ENCODE results near the gene JMJD1C.
"Not testable (repeated sequence)": the region's sequence is repeated elsewhere in the genome, so short reads cannot be mapped to it uniquely, and the experiment has no call there.

The JMJD1C gene

DNA sequence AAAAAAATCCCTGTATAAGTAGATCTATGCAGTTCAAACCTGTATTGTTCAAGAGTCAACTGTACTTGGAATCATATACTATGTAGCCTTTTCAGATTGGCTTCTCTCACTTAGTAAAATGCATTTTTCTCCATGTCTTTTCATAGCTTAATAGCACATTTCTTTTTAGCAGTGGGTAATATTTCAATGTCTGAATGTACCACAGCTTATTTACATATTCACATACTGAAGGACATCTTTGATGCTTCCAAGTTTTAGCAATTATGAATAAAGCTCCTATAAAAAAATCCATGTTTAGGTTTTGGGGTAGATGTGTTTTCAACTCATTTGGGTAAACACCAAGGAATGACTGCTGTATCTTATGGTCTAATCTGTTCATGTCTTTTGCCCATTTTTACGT is 177.6 kb downstream of the JMJD1C start:
- 100% methylated on average over 1 of the region's 1 CpG for WGBS

DNA sequence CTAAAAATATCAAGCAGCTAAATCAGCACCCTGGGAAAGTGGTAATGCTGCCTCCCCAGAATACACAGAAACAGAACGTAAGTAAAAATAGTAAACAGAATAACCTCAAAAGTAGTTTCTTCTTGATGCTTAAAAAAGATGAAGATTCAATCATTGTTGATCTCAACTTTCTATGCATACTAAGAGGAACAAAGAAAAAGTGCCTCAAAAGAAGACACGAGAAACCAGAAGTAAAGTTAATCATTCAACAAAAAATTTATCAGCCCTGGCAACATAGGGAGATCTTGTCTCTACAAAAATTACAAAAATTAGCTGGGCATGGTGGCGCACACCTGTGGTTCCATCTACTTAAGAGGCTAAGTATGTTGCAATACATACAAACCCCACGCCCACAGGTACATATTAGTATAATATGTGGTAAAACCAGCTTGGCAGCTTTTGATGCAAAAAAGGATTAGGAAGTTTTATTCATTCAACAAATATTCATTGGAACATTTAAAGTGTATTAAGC is 179.0 kb downstream of the JMJD1C start:
- Histone ChIP-seq H2AK5ac (ENCODE audit: low read length, severe bottlenecking) (no peak overlapping the region), H2BK15ac (ENCODE audit: low read depth, poor library complexity, severe bottlenecking) (no peak overlapping the region), H2AFZ (ENCODE audit: low read depth, low read length) (no peak overlapping the region), H3K4ac (ENCODE audit: low read depth in 1 of 2, low read length in 2 of 2) (no peak overlapping the region), H3K4me1 (ENCODE audit: control insufficient read depth, insufficient read depth, low read depth, low read length) (peaks cover 3% of the 10 kb centered on the region), H2BK12ac (ENCODE audit: low read length in 2 of 2) (no peak overlapping the region), H3K27ac (ENCODE audit: low read length, poor library complexity, severe bottlenecking) (peak overlapping the region; percentile 36), H3K9ac (ENCODE audit: low read length) (no peak overlapping the region), H3K14ac (ENCODE audit: low read length in 2 of 2) (no peak overlapping the region), H3K18ac (ENCODE audit: low read depth in 1 of 2, low read length in 2 of 2) (no peak overlapping the region), H3K23ac (ENCODE audit: low read length in 2 of 2) (no peak overlapping the region), H3K36me3 (ENCODE audit: control insufficient read depth in 1 of 2, insufficient read depth in 2 of 2, low read depth in 1 of 2, low read length in 2 of 2) (no peaks in the 10 kb centered on the region), H2BK5ac (ENCODE audit: low read depth, low read length, poor library complexity, severe bottlenecking) (no peak overlapping the region), H2BK120ac (ENCODE audit: low read depth, low read length) (no peak overlapping the region), H3K79me1 (replicated peaks; ENCODE audit: low read length, poor library complexity, severe bottlenecking) (peaks cover 13% of the 10 kb centered on the region), H4K8ac (ENCODE audit: low read length) (no peak overlapping the region), H3K4me2 (ENCODE audit: low read length, poor library complexity, severe bottlenecking) (no peak overlapping the region), H3K27me3 (ENCODE audit: control insufficient read depth in 1 of 2, insufficient read depth in 1 of 2, low read length in 2 of 2) (no peaks in the 10 kb centered on the region), H4K91ac (ENCODE audit: low read length) (no peak overlapping the region), H3K9me3 (ENCODE audit: control insufficient read depth, low read length) (no peaks in the 10 kb centered on the region), H3K4me3 (ENCODE audit: insufficient read depth in 1 of 2, low read depth in 1 of 2, low read length in 2 of 2) (no peak overlapping the region)
- 83% methylated on average over 1 of the region's 4 CpGs for WGBS
- no peak for DNase-seq

More for the DNA sequence above, 177.6 kb downstream of the JMJD1C start:
- Histone ChIP-seq H2BK12ac (ENCODE audit: low read length in 2 of 2) (no peak overlapping the region), H3K79me1 (replicated peaks; ENCODE audit: low read length, poor library complexity, severe bottlenecking) (peaks cover 15% of the 10 kb centered on the region), H3K27ac (ENCODE audit: low read length, poor library complexity, severe bottlenecking) (no peak overlapping the region), H3K9ac (ENCODE audit: low read length) (no peak overlapping the region), H3K27me3 (ENCODE audit: control insufficient read depth in 1 of 2, insufficient read depth in 1 of 2, low read length in 2 of 2) (no peaks in the 10 kb centered on the region), H3K23ac (ENCODE audit: low read length in 2 of 2) (no peak overlapping the region), H2BK15ac (ENCODE audit: low read depth, poor library complexity, severe bottlenecking) (no peak overlapping the region), H3K14ac (ENCODE audit: low read length in 2 of 2) (no peak overlapping the region), H2AFZ (ENCODE audit: low read depth, low read length) (no peak overlapping the region), H3K36me3 (ENCODE audit: control insufficient read depth in 1 of 2, insufficient read depth in 2 of 2, low read depth in 1 of 2, low read length in 2 of 2) (no peaks in the 10 kb centered on the region), H2BK5ac (ENCODE audit: low read depth, low read length, poor library complexity, severe bottlenecking) (no peak overlapping the region), H2BK120ac (ENCODE audit: low read depth, low read length) (no peak overlapping the region), H3K4me1 (ENCODE audit: control insufficient read depth, insufficient read depth, low read depth, low read length) (peaks cover 3% of the 10 kb centered on the region), H4K91ac (ENCODE audit: low read length) (no peak overlapping the region), H2AK5ac (ENCODE audit: low read length, severe bottlenecking) (no peak overlapping the region), H3K4ac (ENCODE audit: low read depth in 1 of 2, low read length in 2 of 2) (no peak overlapping the region), H3K4me3 (ENCODE audit: insufficient read depth in 1 of 2, low read depth in 1 of 2, low read length in 2 of 2) (no peak overlapping the region), H3K9me3 (ENCODE audit: control insufficient read depth, low read length) (no peaks in the 10 kb centered on the region), H4K8ac (ENCODE audit: low read length) (no peak overlapping the region), H3K4me2 (ENCODE audit: low read length, poor library complexity, severe bottlenecking) (no peak overlapping the region), H3K18ac (ENCODE audit: low read depth in 1 of 2, low read length in 2 of 2) (no peak overlapping the region)
- DNase-seq, result no peak

GRCh38 chr10:63286340-63286739 is 179.4 kb downstream of the JMJD1C start:
- Histone ChIP-seq H2AK5ac (ENCODE audit: low read length, severe bottlenecking) (no peak overlapping the region), H2BK12ac (ENCODE audit: low read length in 2 of 2) (no peak overlapping the region), H3K4me3 (ENCODE audit: insufficient read depth in 1 of 2, low read depth in 1 of 2, low read length in 2 of 2) (no peak overlapping the region), H2BK5ac (ENCODE audit: low read depth, low read length, poor library complexity, severe bottlenecking) (no peak overlapping the region), H3K9me3 (ENCODE audit: control insufficient read depth, low read length) (no peaks in the 10 kb centered on the region), H3K4ac (ENCODE audit: low read depth in 1 of 2, low read length in 2 of 2) (no peak overlapping the region), H2BK120ac (ENCODE audit: low read depth, low read length) (no peak overlapping the region), H2BK15ac (ENCODE audit: low read depth, poor library complexity, severe bottlenecking) (no peak overlapping the region), H3K4me1 (ENCODE audit: control insufficient read depth, insufficient read depth, low read depth, low read length) (peaks cover 3% of the 10 kb centered on the region), H4K8ac (ENCODE audit: low read length) (no peak overlapping the region), H3K18ac (ENCODE audit: low read depth in 1 of 2, low read length in 2 of 2) (no peak overlapping the region), H2AFZ (ENCODE audit: low read depth, low read length) (no peak overlapping the region), H4K91ac (ENCODE audit: low read length) (no peak overlapping the region), H3K4me2 (ENCODE audit: low read length, poor library complexity, severe bottlenecking) (no peak overlapping the region), H3K27ac (ENCODE audit: low read length, poor library complexity, severe bottlenecking) (peak overlapping the region; percentile 36), H3K27me3 (ENCODE audit: control insufficient read depth in 1 of 2, insufficient read depth in 1 of 2, low read length in 2 of 2) (no peaks in the 10 kb centered on the region), H3K14ac (ENCODE audit: low read length in 2 of 2) (no peak overlapping the region), H3K23ac (ENCODE audit: low read length in 2 of 2) (no peak overlapping the region), H3K9ac (ENCODE audit: low read length) (no peak overlapping the region), H3K79me1 (replicated peaks; ENCODE audit: low read length, poor library complexity, severe bottlenecking) (peaks cover 10% of the 10 kb centered on the region), H3K36me3 (ENCODE audit: control insufficient read depth in 1 of 2, insufficient read depth in 2 of 2, low read depth in 1 of 2, low read length in 2 of 2) (no peaks in the 10 kb centered on the region)
- WGBS, result 98% methylated on average over 4 of the region's 5 CpGs
- no peak for DNase-seq

GRCh38 chr10:63283901-63284300 is 181.9 kb downstream of the JMJD1C start:
- H2BK12ac ChIP-seq (ENCODE audit: low read length in 2 of 2); H3K36me3 ChIP-seq (ENCODE audit: control insufficient read depth in 1 of 2, insufficient read depth in 2 of 2, low read depth in 1 of 2, low read length in 2 of 2); H3K23ac ChIP-seq (ENCODE audit: low read length in 2 of 2); H3K9ac ChIP-seq (ENCODE audit: low read length); H3K27me3 ChIP-seq (ENCODE audit: control insufficient read depth in 1 of 2, insufficient read depth in 1 of 2, low read length in 2 of 2); H3K4me3 ChIP-seq (ENCODE audit: insufficient read depth in 1 of 2, low read depth in 1 of 2, low read length in 2 of 2); H3K27ac ChIP-seq (ENCODE audit: low read length, poor library complexity, severe bottlenecking); H2BK5ac ChIP-seq (ENCODE audit: low read depth, low read length, poor library complexity, severe bottlenecking); H3K4me1 ChIP-seq (ENCODE audit: control insufficient read depth, insufficient read depth, low read depth, low read length); H3K14ac ChIP-seq (ENCODE audit: low read length in 2 of 2); H4K91ac ChIP-seq (ENCODE audit: low read length); H3K18ac ChIP-seq (ENCODE audit: low read depth in 1 of 2, low read length in 2 of 2); H4K8ac ChIP-seq (ENCODE audit: low read length); H2AK5ac ChIP-seq (ENCODE audit: low read length, severe bottlenecking); H3K4ac ChIP-seq (ENCODE audit: low read depth in 1 of 2, low read length in 2 of 2); H3K9me3 ChIP-seq (ENCODE audit: control insufficient read depth, low read length); H3K4me2 ChIP-seq (ENCODE audit: low read length, poor library complexity, severe bottlenecking); H2BK120ac ChIP-seq (ENCODE audit: low read depth, low read length); H2BK15ac ChIP-seq (ENCODE audit: low read depth, poor library complexity, severe bottlenecking); H2AFZ ChIP-seq (ENCODE audit: low read depth, low read length); DNase-seq: not testable (repeated sequence)
- no CpG with 5 or more reads among the region's 6 CpGs for WGBS
- peaks cover 12% of the 10 kb centered on the region for H3K79me1 ChIP-seq (replicated peaks; ENCODE audit: low read length, poor library complexity, severe bottlenecking)
